GM23338 (cell line): ENCODE results near the gene DLK1.

ENCODE experiments used
- CREB1 ChIP-seq: fragments of 250-450 bp; sonication (Bioruptor Pico); IDR thresholded peaks from 2 replicates; pipeline ENCODE4 v1.5.0; 2020; ENCODE audit warnings: low read depth, mild to moderate bottlenecking, moderate library complexity
- EZH2 ChIP-seq: fragments of 200-600 bp; sonication (generic); IDR thresholded peaks from one replicate; pipeline ENCODE4 v1.8.0; 2017; ENCODE audit warnings: antibody characterized with exemption, mild to moderate bottlenecking, low read depth; ENCODE audit not compliant: unreplicated experiment
- EZH2phosphoT487 ChIP-seq: fragments of 200-600 bp; sonication (generic); IDR thresholded peaks from one replicate; pipeline ENCODE4 v1.8.1; 2018; ENCODE audit warnings: antibody characterized with exemption; ENCODE audit not compliant: unreplicated experiment
- POLR2AphosphoS5 ChIP-seq: IDR thresholded peaks from 2 replicates; pipeline ENCODE4 v1.6.1; 2016; ENCODE audit warnings: antibody characterized with exemption, low read depth
- STAT1 ChIP-seq: IDR thresholded peaks from one replicate; pipeline ENCODE4 v1.6.1; 2016; ENCODE audit warnings: antibody characterized with exemption; ENCODE audit not compliant: unreplicated experiment
- TF ChIP-seq, protein P1 (sequence below), 2 experiments: fragments of 200-600 bp in 1 of 2; sonication (generic) in 1 of 2; conservative IDR thresholded peaks; 2 replicates each; pipeline versions ENCODE4 v1.5.1 to v1.6.1; 2016 to 2017; ENCODE audit warnings: antibody characterized with exemption in 2 of 2, low read depth in 2 of 2, mild to moderate bottlenecking in 2 of 2, moderate library complexity in 1 of 2

DNA sequence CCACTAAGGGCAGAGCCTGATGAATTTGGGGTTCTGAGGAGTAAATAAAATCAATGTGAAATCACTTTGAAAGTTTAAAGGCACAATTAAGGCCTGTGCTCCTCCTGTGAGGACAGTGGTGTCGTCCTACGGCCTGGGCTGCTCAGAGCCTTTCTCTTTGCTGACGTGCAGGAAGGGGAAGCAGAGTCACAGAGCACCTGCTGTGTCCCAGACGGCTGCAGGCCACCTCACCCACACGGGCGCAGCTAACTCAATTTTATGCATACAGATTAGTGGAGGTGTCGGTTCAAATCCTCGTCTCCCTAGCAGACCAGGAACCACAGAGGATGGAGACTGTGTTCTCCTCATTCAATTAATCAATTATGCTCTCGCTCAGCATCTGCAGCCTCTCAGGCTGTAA lies 11.4 kb upstream of the DLK1 start:
- TF ChIP-seq, protein P1, sequence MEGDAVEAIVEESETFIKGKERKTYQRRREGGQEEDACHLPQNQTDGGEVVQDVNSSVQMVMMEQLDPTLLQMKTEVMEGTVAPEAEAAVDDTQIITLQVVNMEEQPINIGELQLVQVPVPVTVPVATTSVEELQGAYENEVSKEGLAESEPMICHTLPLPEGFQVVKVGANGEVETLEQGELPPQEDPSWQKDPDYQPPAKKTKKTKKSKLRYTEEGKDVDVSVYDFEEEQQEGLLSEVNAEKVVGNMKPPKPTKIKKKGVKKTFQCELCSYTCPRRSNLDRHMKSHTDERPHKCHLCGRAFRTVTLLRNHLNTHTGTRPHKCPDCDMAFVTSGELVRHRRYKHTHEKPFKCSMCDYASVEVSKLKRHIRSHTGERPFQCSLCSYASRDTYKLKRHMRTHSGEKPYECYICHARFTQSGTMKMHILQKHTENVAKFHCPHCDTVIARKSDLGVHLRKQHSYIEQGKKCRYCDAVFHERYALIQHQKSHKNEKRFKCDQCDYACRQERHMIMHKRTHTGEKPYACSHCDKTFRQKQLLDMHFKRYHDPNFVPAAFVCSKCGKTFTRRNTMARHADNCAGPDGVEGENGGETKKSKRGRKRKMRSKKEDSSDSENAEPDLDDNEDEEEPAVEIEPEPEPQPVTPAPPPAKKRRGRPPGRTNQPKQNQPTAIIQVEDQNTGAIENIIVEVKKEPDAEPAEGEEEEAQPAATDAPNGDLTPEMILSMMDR (conservative IDR thresholded peaks at IDR 0.05; ENCODE audit: low read depth in 2 of 2) = no peak
- TF ChIP-seq POLR2AphosphoS5 = no peak
- no peak for TF ChIP-seq STAT1
- no peak for TF ChIP-seq EZH2
- no peak for TF ChIP-seq EZH2phosphoT487
- no peak for TF ChIP-seq CREB1 (CRISPR knock-in tag)
